Stomach (tissue), 4 donors: Measurements from ENCODE around the gene GPR139.

ENCODE experiments used
- EP300 ChIP-seq: sonication (generic); formaldehyde crosslinking; IDR thresholded peaks from one replicate; pipeline ENCODE4 v1.6.1; 2017; ENCODE audit warnings: antibody characterized with exemption
- POLR2A ChIP-seq, 4 donors: fragments of 450-650 bp; IDR thresholded peaks; one replicate each; pipeline ENCODE4 v1.6.1; 2016; ENCODE audit warnings: antibody characterized with exemption in 4 of 4, control low read depth in 2 of 4, mild to moderate bottlenecking in 1 of 4, moderate library complexity in 1 of 4
- TF ChIP-seq, protein P1 (sequence below), 7 experiments: fragments of 450-650 bp in 4 of 7; fragments of 200-600 bp in 3 of 7; sonication (generic) in 3 of 7; IDR thresholded peaks; one replicate each; pipeline ENCODE4 v1.5.1; 2016 to 2019; ENCODE audit warnings: antibody characterized with exemption in 7 of 7, control low read depth in 2 of 7, mild to moderate bottlenecking in 1 of 7

DNA sequence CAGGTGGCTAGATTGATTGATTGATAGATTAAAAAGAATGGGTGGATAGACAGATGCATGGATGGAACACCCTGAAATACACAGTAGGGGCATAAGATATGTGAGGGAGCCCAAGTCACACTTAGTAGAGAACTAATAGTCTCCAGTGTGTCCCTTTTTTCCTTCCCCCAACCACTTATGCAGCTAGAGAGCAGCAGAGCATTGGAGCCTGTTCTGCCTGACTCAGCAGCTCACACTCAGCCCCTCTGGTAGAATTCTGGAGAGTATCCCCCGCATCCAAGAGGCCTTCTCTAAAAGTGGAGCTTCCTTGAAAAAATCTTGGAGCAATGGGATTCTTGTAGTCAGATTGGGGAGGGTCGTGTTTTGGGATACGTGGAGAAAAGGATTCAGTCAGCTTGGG lies 20.5 kb upstream of the GPR139 start:
- TF ChIP-seq, protein P1, sequence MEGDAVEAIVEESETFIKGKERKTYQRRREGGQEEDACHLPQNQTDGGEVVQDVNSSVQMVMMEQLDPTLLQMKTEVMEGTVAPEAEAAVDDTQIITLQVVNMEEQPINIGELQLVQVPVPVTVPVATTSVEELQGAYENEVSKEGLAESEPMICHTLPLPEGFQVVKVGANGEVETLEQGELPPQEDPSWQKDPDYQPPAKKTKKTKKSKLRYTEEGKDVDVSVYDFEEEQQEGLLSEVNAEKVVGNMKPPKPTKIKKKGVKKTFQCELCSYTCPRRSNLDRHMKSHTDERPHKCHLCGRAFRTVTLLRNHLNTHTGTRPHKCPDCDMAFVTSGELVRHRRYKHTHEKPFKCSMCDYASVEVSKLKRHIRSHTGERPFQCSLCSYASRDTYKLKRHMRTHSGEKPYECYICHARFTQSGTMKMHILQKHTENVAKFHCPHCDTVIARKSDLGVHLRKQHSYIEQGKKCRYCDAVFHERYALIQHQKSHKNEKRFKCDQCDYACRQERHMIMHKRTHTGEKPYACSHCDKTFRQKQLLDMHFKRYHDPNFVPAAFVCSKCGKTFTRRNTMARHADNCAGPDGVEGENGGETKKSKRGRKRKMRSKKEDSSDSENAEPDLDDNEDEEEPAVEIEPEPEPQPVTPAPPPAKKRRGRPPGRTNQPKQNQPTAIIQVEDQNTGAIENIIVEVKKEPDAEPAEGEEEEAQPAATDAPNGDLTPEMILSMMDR (IDR thresholded peaks at IDR 0.05), result no peak
- TF ChIP-seq POLR2A (IDR thresholded peaks at IDR 0.05) (no peak), EP300 (no peak)
